ENCODE measurements around the gene EPB41L4A.
"Not testable (repeated sequence)": the region's sequence is repeated elsewhere in the genome, so short reads cannot be mapped to it uniquely, and the experiment has no call there.

EPB41L4A gene, protein sequence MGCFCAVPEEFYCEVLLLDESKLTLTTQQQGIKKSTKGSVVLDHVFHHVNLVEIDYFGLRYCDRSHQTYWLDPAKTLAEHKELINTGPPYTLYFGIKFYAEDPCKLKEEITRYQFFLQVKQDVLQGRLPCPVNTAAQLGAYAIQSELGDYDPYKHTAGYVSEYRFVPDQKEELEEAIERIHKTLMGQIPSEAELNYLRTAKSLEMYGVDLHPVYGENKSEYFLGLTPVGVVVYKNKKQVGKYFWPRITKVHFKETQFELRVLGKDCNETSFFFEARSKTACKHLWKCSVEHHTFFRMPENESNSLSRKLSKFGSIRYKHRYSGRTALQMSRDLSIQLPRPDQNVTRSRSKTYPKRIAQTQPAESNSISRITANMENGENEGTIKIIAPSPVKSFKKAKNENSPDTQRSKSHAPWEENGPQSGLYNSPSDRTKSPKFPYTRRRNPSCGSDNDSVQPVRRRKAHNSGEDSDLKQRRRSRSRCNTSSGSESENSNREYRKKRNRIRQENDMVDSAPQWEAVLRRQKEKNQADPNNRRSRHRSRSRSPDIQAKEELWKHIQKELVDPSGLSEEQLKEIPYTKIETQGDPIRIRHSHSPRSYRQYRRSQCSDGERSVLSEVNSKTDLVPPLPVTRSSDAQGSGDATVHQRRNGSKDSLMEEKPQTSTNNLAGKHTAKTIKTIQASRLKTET

DNA sequence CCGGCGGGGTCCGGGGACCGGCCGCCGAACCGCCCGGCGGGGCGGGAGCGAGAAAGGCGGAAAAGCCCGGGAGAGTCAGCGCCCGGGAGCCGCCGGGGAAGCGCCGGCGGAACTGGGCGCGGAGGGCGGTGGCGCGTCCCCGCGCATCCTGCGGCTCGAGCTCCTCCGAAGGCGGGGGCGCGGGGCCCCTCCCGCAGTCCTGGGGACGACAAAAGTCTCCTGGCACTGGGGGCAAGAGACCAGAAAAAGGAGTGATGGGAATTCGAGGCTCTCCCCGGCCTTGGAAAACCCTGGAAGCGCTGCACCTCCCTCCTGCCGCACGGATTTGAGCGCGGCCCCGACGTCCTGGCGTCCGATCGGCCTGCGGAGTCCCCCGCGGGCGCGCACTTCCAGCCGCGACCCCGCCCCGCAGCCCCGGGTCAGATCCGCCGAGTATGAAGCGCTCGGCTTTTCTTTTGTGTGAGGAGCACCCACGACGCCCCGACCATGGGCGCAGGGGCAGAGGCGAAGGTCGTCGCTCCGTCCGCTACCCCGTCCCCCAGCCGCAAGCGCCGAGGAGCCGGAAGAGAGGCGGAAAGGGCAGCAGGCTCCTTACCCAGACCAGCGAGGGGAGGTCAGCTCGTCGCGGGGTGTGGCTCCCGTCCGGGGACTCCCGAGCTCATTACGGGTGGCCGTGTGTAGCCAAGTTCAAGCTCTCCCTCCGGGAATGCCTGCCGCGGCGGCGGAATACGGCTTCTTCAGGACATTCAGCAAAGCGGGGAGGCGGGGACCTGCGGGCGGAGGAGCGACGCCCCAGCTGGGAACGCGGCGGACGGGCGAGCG lies at the start of gene EPB41L4A:
EPB41L4A (minus strand) TSS at position 114 of the 822 bp plus-strand sequence. CDS start 238 bp downstream, outside the sequence.
- no peak for DNase-seq (ENCODE audit: low read depth in 2 of 2)

GRCh38 chr5:112467485-112467884 lies 48.4 kb upstream of the EPB41L4A start:
- no peak for DNase-seq (ENCODE audit: low read depth in 2 of 2)

- not testable (repeated sequence) for DNase-seq (ENCODE audit: low read depth in 2 of 2)
These were observed 47.2 kb upstream of the EPB41L4A start for GRCh38 chr5:112466261-112466660.

DNA sequence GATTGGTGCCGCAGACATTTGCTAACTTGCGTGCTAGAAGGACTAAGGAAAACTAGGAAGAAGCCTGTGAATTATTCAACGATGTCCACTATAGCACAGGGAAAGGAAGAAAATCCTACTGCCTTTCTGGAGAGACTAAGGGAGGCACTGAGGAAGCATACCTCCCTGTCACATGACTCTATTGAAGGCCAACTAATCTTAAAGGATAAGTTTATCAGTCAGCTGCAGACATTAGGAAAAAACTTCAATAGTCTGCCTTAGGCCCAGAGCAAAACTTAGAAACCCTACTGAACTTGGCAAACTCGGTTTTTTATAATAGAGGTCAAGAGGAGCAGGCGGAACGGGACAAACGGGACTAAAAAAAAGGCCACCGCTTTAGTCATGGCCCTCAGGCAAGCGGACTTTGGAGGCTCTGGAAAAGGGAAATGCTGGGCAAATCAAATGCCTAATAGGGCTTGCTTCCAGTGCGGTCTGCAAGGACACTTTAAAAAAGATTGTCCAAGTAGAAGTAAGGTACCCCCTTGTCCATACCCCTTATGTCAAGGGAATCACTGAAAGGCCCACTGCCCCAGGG lies 28.2 kb upstream of the EPB41L4A start:
- not testable (repeated sequence) for DNase-seq (ENCODE audit: low read depth in 2 of 2)

- no peak for DNase-seq (ENCODE audit: low read depth in 2 of 2)
These were observed 26.7 kb upstream of the EPB41L4A start for GRCh38 chr5:112445626-112446350.

GRCh38 chr5:112443932-112444331 lies 24.9 kb upstream of the EPB41L4A start:
- DNase-seq (ENCODE audit: low read depth in 2 of 2), result not testable (repeated sequence)

- DNase-seq (ENCODE audit: low read depth in 2 of 2), result no peak
These were observed 21.0 kb upstream of the EPB41L4A start for GRCh38 chr5:112440031-112440430.

DNA sequence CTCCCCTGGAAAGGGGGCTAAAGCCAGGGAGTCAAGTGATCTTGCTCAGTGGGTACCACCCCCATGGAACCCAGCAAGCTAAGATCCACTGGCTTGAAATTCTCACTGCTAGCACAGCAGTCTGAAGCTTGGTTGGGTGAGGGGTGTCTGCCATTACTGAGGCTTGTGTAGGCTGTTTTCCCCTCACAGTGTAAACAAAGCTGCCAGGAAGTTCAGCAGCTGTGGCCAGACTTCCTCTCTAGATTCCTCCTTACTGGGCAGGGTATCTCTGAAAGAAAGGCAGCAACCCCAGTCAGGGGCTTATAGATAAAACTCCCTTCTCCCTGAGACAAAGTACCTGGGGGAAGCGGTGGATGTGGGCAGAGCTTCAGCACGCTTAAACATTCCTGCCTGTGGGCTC lies 17.1 kb upstream of the EPB41L4A start:
- no peak for DNase-seq (ENCODE audit: low read depth in 2 of 2)

GRCh38 chr5:112434641-112435040 lies 15.6 kb upstream of the EPB41L4A start:
- DNase-seq (ENCODE audit: low read depth in 2 of 2), result no peak

- DNase-seq (ENCODE audit: low read depth in 2 of 2), result not testable (repeated sequence)
These were observed 7.1 kb upstream of the EPB41L4A start for GRCh38 chr5:112426202-112426601.

DNA sequence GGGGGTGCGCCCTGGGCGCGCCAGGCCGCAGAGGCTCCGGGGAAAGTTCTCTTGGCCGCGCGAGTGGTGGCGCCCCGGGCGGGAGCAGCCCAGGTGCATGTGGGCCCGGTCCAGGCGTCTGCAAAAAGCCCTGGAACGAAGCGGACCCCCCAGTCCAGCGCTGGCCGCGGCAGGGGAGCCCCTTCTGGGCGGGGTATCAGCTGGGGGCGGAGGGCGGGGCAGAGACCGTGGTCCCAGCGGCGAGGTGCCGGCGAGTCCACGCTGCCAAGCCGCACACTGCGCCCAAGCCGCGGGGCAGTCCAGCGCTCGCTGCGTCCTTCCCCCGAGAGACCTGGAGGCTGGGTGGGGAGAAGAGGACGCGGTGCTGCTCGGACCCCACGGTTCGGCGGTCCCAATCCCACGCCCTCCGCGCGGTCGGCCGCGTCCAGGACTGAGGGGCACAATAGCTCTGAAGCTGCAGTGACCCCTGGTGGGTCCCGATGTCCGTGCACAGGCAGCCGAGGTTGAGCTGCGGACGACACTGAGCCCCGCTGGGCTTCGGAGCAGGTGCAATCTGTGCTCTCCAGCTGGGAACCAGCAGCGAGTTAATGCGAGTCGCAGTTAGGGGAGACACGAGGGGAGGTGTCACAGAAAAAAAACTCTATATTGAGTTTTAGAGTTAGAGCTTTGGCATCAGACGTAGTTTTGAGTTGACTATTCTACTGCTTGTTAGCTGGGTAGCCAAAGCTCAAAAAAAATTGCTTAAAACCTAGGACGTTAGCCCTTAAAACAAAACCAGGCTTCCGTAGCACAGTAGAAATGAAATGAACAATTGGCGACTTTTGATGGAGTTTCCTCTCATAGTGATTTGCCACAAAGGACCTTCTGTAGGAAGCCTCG lies 1.1 kb upstream of the EPB41L4A start:
- peak in 1 of 2 donors; percentile 39 for DNase-seq (ENCODE audit: low read depth in 2 of 2)

- no peak for DNase-seq (ENCODE audit: low read depth in 2 of 2)
These were observed 366 bp downstream of the EPB41L4A start for GRCh38 chr5:112418659-112419163.

DNA sequence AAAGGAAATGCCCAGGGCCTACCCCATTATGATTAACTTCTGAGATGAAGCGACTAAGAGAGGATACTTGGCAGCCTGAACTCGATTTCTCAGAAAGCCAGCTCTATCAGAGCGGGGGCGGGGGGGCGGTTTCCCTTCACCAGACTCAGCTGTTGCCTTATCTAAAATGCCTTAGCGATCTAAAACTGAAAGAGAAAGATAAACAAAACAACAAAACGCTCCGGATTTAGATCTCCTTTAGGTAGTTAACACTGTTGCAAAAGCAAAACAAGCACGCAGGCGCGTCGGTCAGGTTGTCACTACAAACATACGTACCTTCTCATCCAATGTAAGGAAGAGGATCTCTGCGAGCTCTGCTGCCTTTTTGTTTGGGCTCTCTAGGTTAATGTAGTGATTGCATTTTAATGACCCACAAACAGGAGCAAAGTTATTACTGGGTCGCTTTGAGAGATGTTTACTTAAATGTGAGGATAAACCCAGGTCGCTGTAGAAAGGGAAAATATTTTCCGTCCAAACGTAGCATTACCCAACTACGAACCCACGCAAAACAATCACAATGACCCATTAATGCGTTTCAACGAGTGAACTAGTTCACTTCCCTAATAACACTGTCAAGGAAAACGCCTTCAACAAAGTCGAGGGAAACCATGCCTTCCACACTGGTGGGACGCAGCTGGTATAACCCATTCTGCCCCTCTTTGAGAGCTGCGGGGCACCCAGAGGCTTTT lies 982 bp downstream of the EPB41L4A start:
- peak; percentile 37 to 41 for DNase-seq (ENCODE audit: low read depth in 2 of 2)

- no peak for DNase-seq (ENCODE audit: low read depth in 2 of 2)
These were observed 3.5 kb downstream of the EPB41L4A start for GRCh38 chr5:112415552-112415951.

- DNase-seq (ENCODE audit: low read depth in 2 of 2), result no peak
These were observed 5.5 kb downstream of the EPB41L4A start for GRCh38 chr5:112413611-112414010.

DNA sequence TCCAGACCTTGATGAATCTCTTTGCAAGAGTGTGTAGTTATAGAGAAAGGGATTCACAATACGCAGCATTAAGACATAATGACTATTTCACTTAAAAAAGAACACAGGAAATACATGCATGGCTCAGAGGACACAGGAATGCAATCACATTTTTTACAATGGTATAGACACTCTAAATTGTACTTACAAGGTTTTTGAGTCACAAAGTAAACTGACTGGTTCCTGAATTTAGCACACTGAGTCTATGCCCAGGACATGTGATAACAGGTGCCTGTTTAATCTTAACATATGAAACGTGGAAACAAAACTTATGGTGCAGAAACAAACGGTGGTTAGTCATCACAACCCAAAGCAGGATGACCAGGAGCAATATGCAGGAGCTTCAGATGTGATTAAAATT lies 6.7 kb downstream of the EPB41L4A start:
- no peak for DNase-seq (ENCODE audit: low read depth in 2 of 2)

DNA sequence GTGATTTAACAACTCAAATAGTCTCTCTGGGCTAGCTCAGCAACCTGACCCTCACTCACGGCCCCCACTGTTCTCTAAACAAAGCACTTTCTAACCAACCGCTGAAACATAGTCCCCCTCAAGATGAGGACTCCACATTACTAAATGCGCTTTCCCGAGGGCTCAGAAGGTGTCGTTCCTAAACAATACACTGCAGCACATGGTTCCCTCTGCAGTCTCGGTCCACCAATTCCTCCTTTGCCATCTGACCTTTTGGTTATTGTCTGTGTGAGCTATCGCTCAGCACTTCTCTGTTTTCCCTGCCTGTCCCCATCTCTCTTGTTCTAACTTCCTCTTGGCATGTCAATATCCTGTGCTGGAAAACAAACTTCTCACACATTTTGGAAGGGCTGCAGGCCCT lies 7.2 kb downstream of the EPB41L4A start:
- DNase-seq (ENCODE audit: low read depth in 2 of 2), result no peak

DNA sequence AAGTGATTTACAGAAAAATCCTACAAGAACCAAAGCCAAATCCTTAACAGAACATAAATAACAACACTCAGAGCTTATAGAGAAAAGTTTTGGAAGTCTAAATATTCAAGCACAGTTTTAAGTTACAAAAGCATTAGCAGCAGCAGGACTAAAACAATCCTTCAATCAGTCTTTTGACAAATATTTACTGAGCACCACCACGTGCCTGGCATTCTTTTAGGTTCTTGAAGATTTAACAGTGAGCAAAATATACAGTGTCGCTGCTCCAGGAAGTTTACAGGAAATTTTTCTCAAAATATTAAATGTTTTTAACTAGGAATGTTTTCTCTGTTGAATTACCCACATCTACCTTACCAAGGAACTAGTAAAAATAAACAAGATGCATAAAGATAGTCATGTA lies 11.4 kb downstream of the EPB41L4A start:
- DNase-seq (ENCODE audit: low read depth in 2 of 2), result no peak

DNA sequence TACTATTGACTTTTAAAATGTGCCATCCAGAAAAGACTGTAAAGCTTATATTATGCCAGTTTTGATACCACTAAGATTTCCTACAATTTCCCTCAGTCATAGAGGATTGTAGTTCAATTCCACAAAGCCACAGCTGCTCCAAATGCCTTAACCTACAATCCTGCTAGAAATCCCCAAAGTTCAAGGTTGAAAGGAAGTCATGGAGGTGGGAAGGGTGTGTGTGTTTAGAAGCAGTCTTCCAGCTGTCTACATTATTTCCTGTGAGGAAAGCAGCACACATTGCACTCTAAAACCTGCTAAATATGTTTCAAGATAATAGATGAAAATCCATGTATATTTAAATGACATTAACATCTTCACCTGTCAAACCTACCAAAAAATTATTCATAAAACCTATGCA lies 11.8 kb downstream of the EPB41L4A start:
- no peak for DNase-seq (ENCODE audit: low read depth in 2 of 2)

Data from stimulated activated CD8-positive, alpha-beta memory T cell treated with anti-CD3 and anti-CD28 coated beads, Interleukin-2, amount 100 ng/mL, for 48 hours (primary cell).